ENCODE data around the gene ATXN7. TPM values are rescaled to one million over a fixed set of nuclear protein-coding genes. Genes with fewer than 3 reads are reported as not detected.

ATXN7 gene
- total and polyA plus RNA-seq, 2 of the 13 experiments (the other 11 are each of a cell fraction or from before 2014, with no cell fraction given), result 13.8 to 20.0 TPM

DNA sequence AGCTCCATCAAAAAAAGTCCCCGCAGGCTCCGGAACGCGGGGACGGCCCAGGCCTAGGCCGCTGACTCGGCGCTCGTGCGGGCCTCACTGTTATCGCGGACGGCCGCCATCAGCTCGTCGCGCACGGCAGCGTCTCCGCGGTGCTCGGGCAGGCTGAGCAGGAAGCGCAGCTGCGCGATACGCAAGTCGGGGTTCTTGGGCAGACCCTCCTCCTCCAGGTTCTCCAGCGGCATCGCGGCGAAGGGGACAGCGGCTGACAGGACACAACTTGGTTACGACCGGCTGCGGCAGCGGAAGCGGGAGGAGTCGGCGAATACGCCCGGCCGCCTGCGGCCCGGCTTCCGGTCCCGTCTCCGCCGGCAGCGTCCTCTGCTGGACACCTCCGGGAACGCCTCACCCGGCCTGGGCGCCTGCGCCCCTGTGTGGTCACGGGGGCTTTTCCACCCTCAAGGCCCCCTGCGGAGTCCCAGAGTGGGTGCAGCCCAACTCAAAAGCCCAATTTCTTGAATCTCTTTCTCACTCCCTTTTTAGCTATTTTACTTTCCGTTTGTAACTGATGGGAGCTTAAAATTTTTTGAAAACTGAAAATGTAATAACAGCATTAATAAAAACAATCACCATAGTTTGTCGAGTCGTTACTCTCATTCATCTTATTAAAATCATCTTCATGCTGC is 159.7 kb downstream of the ATXN7 start, which contains the start of gene PSMD6 (continued):
- TF ChIP-seq ESRRA (CRISPR knock-in tag; IDR thresholded peaks at IDR 0.05; ENCODE audit: low read depth) (peak; percentile 47; the same call in 1 of the 2 replicates), SOX6 (IDR thresholded peaks at IDR 0.05) (no peak), SOX6 (CRISPR knock-in tag; IDR thresholded peaks at IDR 0.05) (peak; percentile 80), ZNF562 (CRISPR knock-in tag; IDR thresholded peaks at IDR 0.05; ENCODE audit: borderline replicate concordance) (no peak), BRD4 (CRISPR knock-in tag; IDR thresholded peaks at IDR 0.05) (peak; percentile 64), DMAP1 (CRISPR knock-in tag; IDR thresholded peaks at IDR 0.05) (peak; percentile 93), RELA (CRISPR knock-in tag; IDR thresholded peaks at IDR 0.05) (no peak; the same call in 1 of the 2 replicates), RARG (CRISPR knock-in tag; IDR thresholded peaks at IDR 0.05; ENCODE audit: low read depth) (0 out of 2 replicates have a peak, but pooled peaks have one; percentile 17), TP53 (CRISPR knock-in tag; conservative IDR thresholded peaks at IDR 0.05) (no peak), GATA4 (IDR thresholded peaks at IDR 0.05; ENCODE audit: borderline replicate concordance, low read depth) (no peak), MIXL1 (CRISPR knock-in tag; IDR thresholded peaks at IDR 0.05) (0 out of 2 replicates have a peak, but pooled peaks have one; percentile 13), ZNF496 (CRISPR knock-in tag; IDR thresholded peaks at IDR 0.05; ENCODE audit: insufficient replicate concordance) (no peak), SSRP1 (CRISPR knock-in tag; IDR thresholded peaks at IDR 0.05) (no peak), ZNF234 (CRISPR knock-in tag; conservative IDR thresholded peaks at IDR 0.05) (no peak), ZNF607 (CRISPR knock-in tag; IDR thresholded peaks at IDR 0.05; ENCODE audit: borderline replicate concordance) (no peak), NFE2L2 (IDR thresholded peaks at IDR 0.05; ENCODE audit: low read length) (no peak), ZNF253 (CRISPR knock-in tag; IDR thresholded peaks at IDR 0.05; ENCODE audit: borderline replicate concordance) (peak; percentile 43; the same call in 1 of the 2 replicates), SALL2 (CRISPR knock-in tag; IDR thresholded peaks at IDR 0.05) (peak; percentile 94)
- TF ChIP-seq, protein P1, sequence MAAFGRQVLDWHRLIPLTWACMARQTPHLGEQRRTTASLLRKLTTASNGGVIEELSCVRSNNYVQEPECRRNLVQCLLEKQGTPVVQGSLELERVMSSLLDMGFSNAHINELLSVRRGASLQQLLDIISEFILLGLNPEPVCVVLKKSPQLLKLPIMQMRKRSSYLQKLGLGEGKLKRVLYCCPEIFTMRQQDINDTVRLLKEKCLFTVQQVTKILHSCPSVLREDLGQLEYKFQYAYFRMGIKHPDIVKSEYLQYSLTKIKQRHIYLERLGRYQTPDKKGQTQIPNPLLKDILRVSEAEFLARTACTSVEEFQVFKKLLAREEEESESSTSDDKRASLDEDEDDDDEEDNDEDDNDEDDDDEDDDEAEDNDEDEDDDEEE (CRISPR knock-in tag; IDR thresholded peaks at IDR 0.05), result peak; percentile 95
- TF ChIP-seq, protein P2, sequence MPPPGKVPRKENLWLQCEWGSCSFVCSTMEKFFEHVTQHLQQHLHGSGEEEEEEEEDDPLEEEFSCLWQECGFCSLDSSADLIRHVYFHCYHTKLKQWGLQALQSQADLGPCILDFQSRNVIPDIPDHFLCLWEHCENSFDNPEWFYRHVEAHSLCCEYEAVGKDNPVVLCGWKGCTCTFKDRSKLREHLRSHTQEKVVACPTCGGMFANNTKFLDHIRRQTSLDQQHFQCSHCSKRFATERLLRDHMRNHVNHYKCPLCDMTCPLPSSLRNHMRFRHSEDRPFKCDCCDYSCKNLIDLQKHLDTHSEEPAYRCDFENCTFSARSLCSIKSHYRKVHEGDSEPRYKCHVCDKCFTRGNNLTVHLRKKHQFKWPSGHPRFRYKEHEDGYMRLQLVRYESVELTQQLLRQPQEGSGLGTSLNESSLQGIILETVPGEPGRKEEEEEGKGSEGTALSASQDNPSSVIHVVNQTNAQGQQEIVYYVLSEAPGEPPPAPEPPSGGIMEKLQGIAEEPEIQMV (CRISPR knock-in tag; IDR thresholded peaks at IDR 0.05; ENCODE audit: low read depth), result no peak
- TF ChIP-seq, protein P3, sequence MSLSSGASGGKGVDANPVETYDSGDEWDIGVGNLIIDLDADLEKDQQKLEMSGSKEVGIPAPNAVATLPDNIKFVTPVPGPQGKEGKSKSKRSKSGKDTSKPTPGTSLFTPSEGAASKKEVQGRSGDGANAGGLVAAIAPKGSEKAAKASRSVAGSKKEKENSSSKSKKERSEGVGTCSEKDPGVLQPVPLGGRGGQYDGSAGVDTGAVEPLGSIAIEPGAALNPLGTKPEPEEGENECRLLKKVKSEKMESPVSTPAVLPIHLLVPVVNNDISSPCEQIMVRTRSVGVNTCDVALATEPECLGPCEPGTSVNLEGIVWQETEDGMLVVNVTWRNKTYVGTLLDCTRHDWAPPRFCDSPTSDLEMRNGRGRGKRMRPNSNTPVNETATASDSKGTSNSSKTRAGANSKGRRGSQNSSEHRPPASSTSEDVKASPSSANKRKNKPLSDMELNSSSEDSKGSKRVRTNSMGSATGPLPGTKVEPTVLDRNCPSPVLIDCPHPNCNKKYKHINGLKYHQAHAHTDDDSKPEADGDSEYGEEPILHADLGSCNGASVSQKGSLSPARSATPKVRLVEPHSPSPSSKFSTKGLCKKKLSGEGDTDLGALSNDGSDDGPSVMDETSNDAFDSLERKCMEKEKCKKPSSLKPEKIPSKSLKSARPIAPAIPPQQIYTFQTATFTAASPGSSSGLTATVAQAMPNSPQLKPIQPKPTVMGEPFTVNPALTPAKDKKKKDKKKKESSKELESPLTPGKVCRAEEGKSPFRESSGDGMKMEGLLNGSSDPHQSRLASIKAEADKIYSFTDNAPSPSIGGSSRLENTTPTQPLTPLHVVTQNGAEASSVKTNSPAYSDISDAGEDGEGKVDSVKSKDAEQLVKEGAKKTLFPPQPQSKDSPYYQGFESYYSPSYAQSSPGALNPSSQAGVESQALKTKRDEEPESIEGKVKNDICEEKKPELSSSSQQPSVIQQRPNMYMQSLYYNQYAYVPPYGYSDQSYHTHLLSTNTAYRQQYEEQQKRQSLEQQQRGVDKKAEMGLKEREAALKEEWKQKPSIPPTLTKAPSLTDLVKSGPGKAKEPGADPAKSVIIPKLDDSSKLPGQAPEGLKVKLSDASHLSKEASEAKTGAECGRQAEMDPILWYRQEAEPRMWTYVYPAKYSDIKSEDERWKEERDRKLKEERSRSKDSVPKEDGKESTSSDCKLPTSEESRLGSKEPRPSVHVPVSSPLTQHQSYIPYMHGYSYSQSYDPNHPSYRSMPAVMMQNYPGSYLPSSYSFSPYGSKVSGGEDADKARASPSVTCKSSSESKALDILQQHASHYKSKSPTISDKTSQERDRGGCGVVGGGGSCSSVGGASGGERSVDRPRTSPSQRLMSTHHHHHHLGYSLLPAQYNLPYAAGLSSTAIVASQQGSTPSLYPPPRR (CRISPR knock-in tag; IDR thresholded peaks at IDR 0.05; ENCODE audit: borderline replicate concordance), result peak; percentile 57; the same call in 1 of the 2 replicates
- TF ChIP-seq, protein P4, sequence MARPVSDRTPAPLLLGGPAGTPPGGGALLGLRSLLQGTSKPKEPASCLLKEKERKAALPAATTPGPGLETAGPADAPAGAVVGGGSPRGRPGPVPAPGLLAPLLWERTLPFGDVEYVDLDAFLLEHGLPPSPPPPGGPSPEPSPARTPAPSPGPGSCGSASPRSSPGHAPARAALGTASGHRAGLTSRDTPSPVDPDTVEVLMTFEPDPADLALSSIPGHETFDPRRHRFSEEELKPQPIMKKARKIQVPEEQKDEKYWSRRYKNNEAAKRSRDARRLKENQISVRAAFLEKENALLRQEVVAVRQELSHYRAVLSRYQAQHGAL (CRISPR knock-in tag; IDR thresholded peaks at IDR 0.05; ENCODE audit: not compliant biosample characterization), result no peak

Measured in HepG2 (cell line).